BLaER1 (cell line): ENCODE measurements around the gene OR4S1.

Source experiments
- H3K27ac ChIP-seq: shearing (Covaris generic); formaldehyde crosslinking; 2 replicates; pipeline ENCODE4 v1.8.1; 2022
- H3K27me3 ChIP-seq: shearing (Covaris generic); formaldehyde crosslinking; 2 replicates; pipeline ENCODE4 v1.8.1; 2022
- H3K36me3 ChIP-seq: shearing (Covaris generic); formaldehyde crosslinking; 2 replicates; pipeline ENCODE4 v1.8.1; 2022
- H3K4me1 ChIP-seq: shearing (Covaris generic); formaldehyde crosslinking; 2 replicates; pipeline ENCODE4 v1.8.1; 2022
- H3K4me2 ChIP-seq: shearing (Covaris generic); formaldehyde crosslinking; 2 replicates; pipeline ENCODE4 v1.8.1; 2022
- H3K4me3 ChIP-seq: shearing (Covaris generic); formaldehyde crosslinking; 2 replicates; pipeline ENCODE4 v1.8.1; 2022
- H3K9ac ChIP-seq: shearing (Covaris generic); formaldehyde crosslinking; 2 replicates; pipeline ENCODE4 v1.8.1; 2022
- H3K9me3 ChIP-seq: shearing (Covaris generic); formaldehyde crosslinking; 2 replicates; pipeline ENCODE4 v1.8.1; 2022
- H4K20me1 ChIP-seq: shearing (Covaris generic); formaldehyde crosslinking; 2 replicates; pipeline ENCODE4 v1.8.1; 2022
- Cebpa-rat ChIP-seq: shearing (Covaris generic); IDR thresholded peaks from 2 replicates; pipeline ENCODE4 v1.8.1; 2022

OR4S1 gene

GRCh38 chr11:48354013-48354412 is 48.0 kb downstream of the OR4S1 start:
- H3K4me1 ChIP-seq: no peaks in the 10 kb centered on the region
- H3K9ac ChIP-seq: no peak overlapping the region
- no peak for TF ChIP-seq Cebpa-rat
- no peak overlapping the region for H3K27ac ChIP-seq
- no peaks in the 10 kb centered on the region for H3K36me3 ChIP-seq
- peaks cover 20% of the 10 kb centered on the region; the same call in 1 of the 2 replicates for H3K9me3 ChIP-seq
- no peak overlapping the region for H3K4me2 ChIP-seq
- H3K4me3 ChIP-seq: no peak overlapping the region
- H4K20me1 ChIP-seq: no peaks in the 10 kb centered on the region
- H3K27me3 ChIP-seq: no peaks in the 10 kb centered on the region

DNA sequence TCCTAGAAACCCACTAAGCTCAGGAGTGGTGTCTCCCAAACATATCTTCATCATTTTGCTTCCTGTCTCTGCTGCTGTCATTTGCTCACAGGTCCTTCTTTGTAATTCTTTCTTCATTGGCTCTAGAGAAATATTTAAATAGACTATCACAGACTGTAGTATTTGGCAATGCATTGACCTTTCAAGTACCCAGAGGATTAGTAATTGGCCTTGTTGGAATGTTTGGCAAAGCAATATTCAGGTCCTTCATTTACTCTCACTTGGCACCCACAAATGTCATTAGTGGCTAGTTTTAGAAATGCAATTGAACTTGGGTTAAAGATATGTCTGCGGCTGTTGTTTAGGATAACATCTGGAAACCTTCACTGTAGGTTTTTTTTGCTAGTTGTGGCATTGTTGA is 48.7 kb downstream of the OR4S1 start:
- H3K27me3 ChIP-seq: no peaks in the 10 kb centered on the region
- no peak overlapping the region for H3K4me3 ChIP-seq
- H3K4me1 ChIP-seq: no peaks in the 10 kb centered on the region
- H3K36me3 ChIP-seq: no peaks in the 10 kb centered on the region
- peaks cover 20% of the 10 kb centered on the region; the same call in 1 of the 2 replicates for H3K9me3 ChIP-seq
- TF ChIP-seq Cebpa-rat: no peak
- H3K27ac ChIP-seq: no peak overlapping the region
- no peak overlapping the region for H3K9ac ChIP-seq
- H3K4me2 ChIP-seq: no peak overlapping the region
- no peaks in the 10 kb centered on the region for H4K20me1 ChIP-seq
